ENCODE data around the gene SMAD6.

The SMAD6 gene

DNA sequence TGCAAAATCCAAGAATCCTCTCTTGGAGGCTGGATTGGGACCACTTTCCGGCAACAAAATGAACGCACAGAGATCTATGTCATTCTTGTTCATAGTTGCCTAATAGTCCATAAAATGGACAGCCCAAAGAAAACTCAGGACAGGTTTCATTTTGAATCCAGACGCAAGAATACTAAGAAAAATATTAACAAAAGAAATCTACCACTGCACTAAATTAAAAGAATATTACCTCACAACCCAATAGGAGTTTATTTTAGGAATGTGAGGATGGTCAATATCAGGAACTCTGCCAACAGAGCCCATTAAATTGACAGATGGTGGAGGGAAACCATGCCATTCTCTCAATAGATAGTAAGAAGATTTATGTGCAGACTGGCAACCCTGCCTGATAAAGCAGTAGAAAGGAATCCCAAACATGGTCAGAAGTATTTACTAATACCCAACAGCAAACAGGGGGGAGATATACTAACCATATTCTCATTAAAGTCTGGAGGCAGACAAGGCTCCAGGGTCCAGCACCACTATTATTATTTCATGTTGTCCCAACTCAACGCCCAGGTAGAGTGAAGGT is 127.6 kb downstream of the SMAD6 start:
- no peak for DNase-seq

DNA sequence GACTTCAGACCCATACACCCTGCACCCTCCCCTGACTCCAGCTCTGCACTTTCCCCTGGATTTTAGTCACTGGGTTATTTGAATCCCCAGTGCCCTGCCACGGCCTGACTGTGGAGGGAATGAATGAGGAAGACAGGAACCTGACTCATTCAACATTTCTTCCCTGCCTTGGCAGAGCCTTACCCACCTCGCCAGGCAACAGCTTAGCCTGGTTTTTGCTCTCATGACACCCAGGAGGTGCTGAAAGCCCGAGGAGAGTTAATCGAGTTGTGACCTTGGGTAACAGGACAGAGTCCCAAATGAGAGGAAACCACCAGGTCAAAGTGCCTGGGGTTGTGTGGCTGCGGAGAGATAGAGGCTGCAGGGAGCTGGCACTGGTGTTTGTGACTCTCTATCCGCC is 128.3 kb downstream of the SMAD6 start:
- no peak for DNase-seq

DNA sequence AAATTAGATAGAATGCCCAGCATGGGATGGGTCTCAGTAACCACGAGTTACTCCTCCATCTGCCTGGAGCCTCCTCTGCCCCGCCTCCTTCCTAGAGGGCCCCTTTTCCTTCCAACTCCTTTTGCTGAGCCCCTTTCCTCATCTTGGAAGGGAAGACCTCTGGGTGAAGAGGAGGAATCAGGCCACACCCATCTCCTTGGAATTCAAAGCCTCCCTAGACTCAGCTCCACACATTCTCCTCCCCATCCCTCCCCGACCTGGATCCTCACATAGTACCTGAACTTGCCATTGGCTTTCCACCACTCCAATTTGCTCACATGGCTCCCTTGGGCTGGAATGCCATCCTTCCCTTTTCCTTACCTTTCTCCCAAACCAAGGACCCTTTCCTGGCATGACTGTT is 128.8 kb downstream of the SMAD6 start:
- DNase-seq, result no peak

DNA sequence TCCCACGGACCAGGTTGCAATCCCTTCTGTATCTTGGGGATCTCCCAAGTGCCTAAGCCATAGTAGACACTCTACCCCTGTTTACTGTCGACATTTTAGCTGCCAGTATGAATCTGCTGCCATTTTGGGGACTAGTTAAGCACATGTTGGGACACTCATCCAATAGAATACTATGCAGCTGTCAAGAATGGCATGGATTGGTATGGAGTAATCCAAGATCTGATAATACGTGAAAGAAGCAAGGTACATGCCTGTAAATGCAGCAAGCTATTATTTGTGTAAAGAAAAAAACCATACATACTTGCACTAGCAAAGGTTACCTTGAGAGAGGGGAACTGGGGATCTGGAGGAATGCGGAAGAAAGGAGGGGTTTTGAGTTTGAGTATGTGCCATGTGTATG is 129.3 kb downstream of the SMAD6 start:
- DNase-seq, result no peak

DNA sequence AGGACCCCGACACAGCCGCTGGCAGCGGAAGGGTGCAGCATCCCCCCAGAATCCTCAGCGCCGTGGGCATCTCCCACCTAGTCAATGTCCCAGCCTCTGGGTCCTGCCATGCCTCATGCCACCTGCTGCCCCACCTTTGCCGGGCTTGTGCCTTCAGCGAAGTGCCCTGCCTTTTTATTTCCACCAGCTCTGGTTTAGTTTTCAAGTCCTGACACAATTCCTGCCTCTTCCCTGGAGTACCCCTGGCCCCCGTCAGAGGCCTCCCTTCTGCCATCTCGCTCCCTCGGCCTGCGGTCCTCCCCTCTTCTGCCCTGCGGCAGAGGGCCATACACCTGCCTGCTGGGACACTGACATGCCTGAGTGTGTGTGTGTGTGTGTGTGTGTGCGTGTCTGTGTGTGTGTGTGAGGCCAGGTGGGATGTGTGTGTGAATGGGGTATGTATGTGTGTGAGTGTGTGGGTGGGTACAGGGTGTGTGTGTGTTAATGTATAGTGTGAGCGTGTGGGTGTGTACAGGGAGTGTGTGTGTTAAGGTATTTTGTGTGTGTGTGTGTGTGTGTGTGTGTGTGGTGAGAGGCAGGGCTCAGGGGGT is 129.9 kb downstream of the SMAD6 start:
- DNase-seq, result no peak
